Effector memory CD8-positive, alpha-beta T cell (primary cell): Measurements from ENCODE around the gene ABTB2.

Experiments
- ATAC-seq: fragments of 150-1000 bp; cut with Tn5 transposase; replicated peaks from 2 replicates; pipeline ENCODE4 v1.10.0; 2021; ENCODE audit warnings: mild to moderate bottlenecking, moderate library complexity
- DNase-seq, 3 experiments: peaks; one replicate each; pipeline ENCODE4 v3.0.0; 2021
- H3K27ac Mint-ChIP-seq, 2 donors: one replicate each; pipeline ENCODE4 v1.8.0; 2022; ENCODE audit warnings: mild to moderate bottlenecking in 2 of 2, mixed read lengths in 2 of 2, moderate library complexity in 2 of 2
- H3K27me3 Mint-ChIP-seq, 2 donors: one replicate each; pipeline ENCODE4 v1.8.0; 2022; ENCODE audit warnings: mixed read lengths in 2 of 2
- H3K36me3 Mint-ChIP-seq: one replicate; pipeline ENCODE4 v1.8.0; 2022; ENCODE audit warnings: mild to moderate bottlenecking, moderate library complexity, mixed read lengths; ENCODE audit not compliant: insufficient read depth
- H3K4me1 Mint-ChIP-seq, 2 donors: one replicate each; pipeline ENCODE4 v1.8.0; 2022; ENCODE audit warnings: low read depth in 2 of 2, mixed read lengths in 2 of 2
- H3K4me3 Mint-ChIP-seq, 2 donors: one replicate each; pipeline ENCODE4 v1.8.0; 2022; ENCODE audit warnings: mild to moderate bottlenecking in 2 of 2, mixed read lengths in 2 of 2, moderate library complexity in 2 of 2
- H3K9me3 Mint-ChIP-seq, 2 donors: one replicate each; pipeline ENCODE4 v1.8.0; 2022; ENCODE audit warnings: mixed read lengths in 2 of 2

The ABTB2 gene

GRCh38 chr11:34315394-34315793 lies 42.4 kb downstream of the ABTB2 start:
- H3K9me3 Mint-ChIP-seq: no peaks in the 10 kb centered on the region
- no peak overlapping the region for H3K4me3 Mint-ChIP-seq
- H3K4me1 Mint-ChIP-seq: no peaks in the 10 kb centered on the region
- H3K27ac Mint-ChIP-seq: no peak overlapping the region
- peaks cover 9% of the 10 kb centered on the region for H3K36me3 Mint-ChIP-seq
- no peak for DNase-seq
- ATAC-seq: no peak
- peaks cover 8 to 24% of the 10 kb centered on the region in 2 donors for H3K27me3 Mint-ChIP-seq

DNA sequence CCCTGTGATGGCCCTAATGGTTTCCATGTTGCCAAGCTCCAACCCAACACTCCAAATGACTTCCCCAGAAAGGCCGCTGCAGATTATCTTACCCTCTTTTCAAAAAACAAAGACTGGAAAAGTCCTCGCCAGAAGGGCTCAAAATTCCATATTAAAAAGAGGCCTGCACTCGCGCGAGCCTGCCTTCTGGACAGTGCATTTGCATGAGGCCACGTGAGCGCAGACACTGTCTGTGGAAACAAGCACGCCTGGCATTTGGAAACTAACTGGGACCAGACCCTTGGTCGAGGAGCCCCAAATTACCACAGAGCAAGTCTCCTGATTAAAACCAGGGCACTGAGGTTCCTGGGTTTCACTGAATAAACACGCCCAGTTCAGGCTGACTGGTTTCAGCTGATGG lies 42.9 kb downstream of the ABTB2 start:
- Mint-ChIP-seq H3K27me3 (peaks cover 10 to 29% of the 10 kb centered on the region in 2 donors), H3K4me3 (no peak overlapping the region)
- ATAC-seq: no peak

DNA sequence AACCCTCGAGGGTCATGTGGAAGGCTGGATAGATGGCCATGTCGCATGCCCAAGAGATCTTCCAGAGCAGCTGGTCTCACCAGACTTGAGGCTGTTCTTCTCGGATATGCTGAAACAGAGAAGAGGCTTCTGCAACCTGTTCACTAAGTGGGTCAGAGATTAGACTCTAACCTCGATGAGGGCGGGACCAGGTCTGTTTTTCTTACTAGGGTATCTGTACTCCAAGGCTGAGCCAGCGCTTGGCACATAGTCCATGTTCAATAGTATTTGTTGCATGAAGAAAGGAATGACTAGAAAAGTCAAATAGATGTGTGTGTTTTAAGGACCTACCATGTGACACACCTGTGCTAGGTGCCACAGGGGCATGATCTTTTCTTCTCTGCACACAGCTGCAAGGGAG lies 43.6 kb downstream of the ABTB2 start:
- H3K9me3 Mint-ChIP-seq: no peaks in the 10 kb centered on the region
- H3K36me3 Mint-ChIP-seq: peaks cover 9% of the 10 kb centered on the region
- DNase-seq (no peak), ATAC-seq (no peak)
- H3K4me1 Mint-ChIP-seq: no peaks in the 10 kb centered on the region
- peaks cover 10 to 31% of the 10 kb centered on the region in 2 donors for H3K27me3 Mint-ChIP-seq
- no peak overlapping the region for H3K27ac Mint-ChIP-seq
- H3K4me3 Mint-ChIP-seq: no peak overlapping the region

More for the DNA sequence above, 42.9 kb downstream of the ABTB2 start:
- Mint-ChIP-seq H3K9me3 (no peaks in the 10 kb centered on the region), H3K36me3 (peaks cover 9% of the 10 kb centered on the region), H3K4me1 (no peaks in the 10 kb centered on the region), H3K27ac (no peak overlapping the region)
- DNase-seq: no peak

GRCh38 chr11:34313099-34313517 lies 44.7 kb downstream of the ABTB2 start:
- Mint-ChIP-seq H3K36me3 (peaks cover 6% of the 10 kb centered on the region), H3K9me3 (no peaks in the 10 kb centered on the region), H3K4me1 (no peaks in the 10 kb centered on the region), H3K27ac (no peak overlapping the region), H3K4me3 (no peak overlapping the region), H3K27me3 (peaks cover 10 to 28% of the 10 kb centered on the region in 2 donors)
- DNase-seq (no peak), ATAC-seq (peak; percentile 41)

GRCh38 chr11:34311126-34311525 lies 46.7 kb downstream of the ABTB2 start:
- Mint-ChIP-seq H3K36me3 (peaks cover 3% of the 10 kb centered on the region), H3K4me1 (no peaks in the 10 kb centered on the region), H3K27me3 (peaks cover 10 to 34% of the 10 kb centered on the region in 2 donors), H3K27ac (no peak overlapping the region), H3K9me3 (no peaks in the 10 kb centered on the region), H3K4me3 (no peak overlapping the region)
- no peak for DNase-seq
- no peak for ATAC-seq

GRCh38 chr11:34309965-34310364 lies 47.8 kb downstream of the ABTB2 start:
- H3K4me1 Mint-ChIP-seq: no peaks in the 10 kb centered on the region
- no peak overlapping the region for H3K27ac Mint-ChIP-seq
- DNase-seq: no peak
- H3K27me3 Mint-ChIP-seq: peaks cover 10 to 34% of the 10 kb centered on the region in 2 donors
- no peaks in the 10 kb centered on the region for H3K9me3 Mint-ChIP-seq
- no peak overlapping the region for H3K4me3 Mint-ChIP-seq
- ATAC-seq: no peak
- H3K36me3 Mint-ChIP-seq: no peaks in the 10 kb centered on the region

DNA sequence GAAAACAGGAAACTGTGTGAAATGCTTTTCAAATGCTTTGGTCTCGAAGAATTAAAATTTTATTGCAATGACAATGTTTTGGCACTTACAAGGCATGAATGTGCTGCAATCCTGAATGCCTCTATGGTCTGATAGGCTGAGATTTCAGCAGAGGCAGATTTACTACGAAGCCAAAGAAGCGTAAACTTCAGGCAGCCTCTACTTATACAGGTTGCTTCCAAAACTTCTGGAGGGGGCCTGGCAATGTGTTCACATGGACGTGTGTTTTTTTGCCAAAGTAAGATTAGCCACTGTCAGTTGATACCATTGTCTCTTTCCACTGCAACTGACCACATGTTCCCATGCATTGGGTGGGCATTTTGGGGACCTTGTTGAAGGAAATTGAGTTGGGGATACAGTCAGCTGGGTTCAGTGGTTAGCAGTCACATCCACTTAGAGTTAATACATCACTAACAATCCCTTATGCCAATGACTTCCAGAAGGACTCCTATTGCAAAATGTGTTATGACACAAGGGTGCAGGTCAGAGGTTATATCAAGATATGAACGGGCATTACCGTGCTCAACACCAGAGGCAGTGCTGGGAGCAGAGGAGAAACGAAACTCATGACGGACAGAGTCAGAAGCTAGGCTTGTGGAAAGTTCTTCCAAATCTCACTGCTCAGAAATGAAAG lies 48.8 kb downstream of the ABTB2 start:
- Mint-ChIP-seq H3K4me1 (no peaks in the 10 kb centered on the region), H3K4me3 (no peak overlapping the region), H3K27ac (no peak overlapping the region), H3K36me3 (no peaks in the 10 kb centered on the region), H3K9me3 (no peaks in the 10 kb centered on the region), H3K27me3 (peaks cover 10 to 33% of the 10 kb centered on the region in 2 donors)
- no peak for ATAC-seq
- no peak for DNase-seq

- Mint-ChIP-seq H3K27me3 (peaks cover 10 to 26% of the 10 kb centered on the region in 2 donors), H3K4me1 (no peaks in the 10 kb centered on the region), H3K4me3 (no peak overlapping the region), H3K9me3 (no peaks in the 10 kb centered on the region), H3K27ac (no peak overlapping the region), H3K36me3 (no peaks in the 10 kb centered on the region)
- DNase-seq (no peak), ATAC-seq (no peak)
These were observed 49.5 kb downstream of the ABTB2 start for GRCh38 chr11:34308049-34308912.

DNA sequence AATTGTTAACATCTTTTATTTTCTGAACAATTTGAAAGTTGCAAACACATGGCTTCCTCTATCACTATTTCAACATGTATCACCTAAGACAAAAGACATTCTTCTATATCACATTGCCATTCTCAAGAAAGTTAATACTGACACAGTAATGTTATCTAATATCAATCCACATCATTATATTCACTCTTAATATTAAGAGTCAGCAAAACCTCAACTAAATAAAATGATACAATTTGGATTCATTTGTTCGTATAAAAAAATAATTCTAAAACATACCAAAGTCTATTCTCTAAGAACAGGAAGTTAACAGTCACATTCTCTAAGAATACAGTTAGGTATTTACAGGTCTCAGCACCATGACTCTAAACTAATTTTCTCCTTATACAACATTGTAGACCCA lies 52.0 kb downstream of the ABTB2 start:
- Mint-ChIP-seq H3K9me3 (no peaks in the 10 kb centered on the region), H3K4me3 (no peak overlapping the region), H3K4me1 (no peaks in the 10 kb centered on the region), H3K36me3 (no peaks in the 10 kb centered on the region), H3K27me3 (peaks cover 6 to 20% of the 10 kb centered on the region in 2 donors), H3K27ac (no peak overlapping the region)
- no peak for DNase-seq
- ATAC-seq: no peak

DNA sequence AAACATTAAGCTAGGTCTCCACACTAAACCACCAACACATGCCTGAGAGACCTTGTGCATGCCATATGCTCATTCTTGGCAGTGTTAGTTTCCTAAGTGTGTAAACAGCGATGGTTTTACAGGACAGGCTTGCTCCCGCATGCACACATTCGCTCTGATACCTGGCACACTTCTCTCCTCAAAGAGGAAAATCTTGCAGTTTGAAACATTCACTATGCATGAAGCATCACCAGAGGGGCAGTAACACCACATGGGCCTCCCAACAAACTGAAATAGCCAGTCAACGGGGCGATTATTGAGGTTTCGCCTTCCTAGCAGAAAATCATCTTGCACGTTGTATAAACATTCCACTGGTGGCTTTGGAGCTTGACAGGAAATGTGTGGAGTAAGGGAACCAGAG lies 52.6 kb downstream of the ABTB2 start:
- no peak for DNase-seq
- Mint-ChIP-seq H3K4me1 (no peaks in the 10 kb centered on the region), H3K27me3 (peaks cover 0 to 14% of the 10 kb centered on the region in 2 donors), H3K36me3 (no peaks in the 10 kb centered on the region), H3K4me3 (no peak overlapping the region), H3K27ac (no peak overlapping the region), H3K9me3 (no peaks in the 10 kb centered on the region)
- ATAC-seq: no peak

GRCh38 chr11:34303028-34303570 lies 54.7 kb downstream of the ABTB2 start:
- Mint-ChIP-seq H3K27ac (no peak overlapping the region), H3K4me3 (no peak overlapping the region), H3K27me3 (peaks cover 0 to 9% of the 10 kb centered on the region in 2 donors), H3K4me1 (no peaks in the 10 kb centered on the region), H3K9me3 (no peaks in the 10 kb centered on the region), H3K36me3 (no peaks in the 10 kb centered on the region)
- ATAC-seq: no peak
- no peak for DNase-seq

DNA sequence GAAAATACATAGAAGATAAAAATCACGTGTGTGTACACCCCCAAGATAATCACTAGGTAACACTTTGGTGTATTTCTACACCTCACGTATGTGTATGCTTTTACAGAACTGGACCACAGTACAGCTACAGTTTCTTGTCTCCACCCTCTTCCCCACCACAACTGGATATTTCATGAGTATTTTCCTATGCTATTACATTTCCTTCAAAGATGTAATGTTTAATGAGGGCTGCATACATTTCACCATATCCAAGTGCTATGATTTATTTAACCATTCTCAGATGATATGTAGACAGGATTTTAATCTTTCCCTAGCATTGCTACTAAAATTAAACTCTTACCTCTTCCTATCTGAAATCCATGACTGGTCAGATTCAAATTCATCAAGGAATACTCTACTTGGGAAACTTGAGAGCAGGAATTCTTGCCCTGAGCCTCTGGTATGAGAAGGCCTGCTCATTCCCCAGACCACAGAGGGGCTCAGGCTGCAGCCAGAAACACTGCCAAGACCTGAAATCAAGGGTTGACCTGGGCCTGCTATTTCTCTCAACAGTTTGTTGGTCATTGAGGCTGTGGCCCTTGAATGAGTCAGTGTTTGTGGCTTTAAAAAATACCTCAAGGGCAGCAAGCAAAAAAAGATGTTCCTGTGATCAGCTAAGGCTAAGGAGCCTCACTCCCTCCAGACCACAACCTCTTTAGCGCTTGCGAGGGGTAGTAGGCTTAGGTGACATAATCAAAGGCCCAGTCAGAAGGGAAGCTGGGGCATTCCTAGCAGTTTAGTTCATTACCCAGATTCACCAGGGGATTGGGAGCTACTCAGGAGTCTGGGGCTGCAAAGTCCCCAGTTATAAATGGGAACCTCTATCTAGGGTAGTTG lies 55.5 kb downstream of the ABTB2 start:
- DNase-seq (no peak), ATAC-seq (no peak)
- Mint-ChIP-seq H3K27ac (no peak overlapping the region), H3K27me3 (peaks cover 0 to 4% of the 10 kb centered on the region in 2 donors), H3K36me3 (no peaks in the 10 kb centered on the region), H3K9me3 (no peaks in the 10 kb centered on the region), H3K4me3 (no peak overlapping the region), H3K4me1 (no peaks in the 10 kb centered on the region)

DNA sequence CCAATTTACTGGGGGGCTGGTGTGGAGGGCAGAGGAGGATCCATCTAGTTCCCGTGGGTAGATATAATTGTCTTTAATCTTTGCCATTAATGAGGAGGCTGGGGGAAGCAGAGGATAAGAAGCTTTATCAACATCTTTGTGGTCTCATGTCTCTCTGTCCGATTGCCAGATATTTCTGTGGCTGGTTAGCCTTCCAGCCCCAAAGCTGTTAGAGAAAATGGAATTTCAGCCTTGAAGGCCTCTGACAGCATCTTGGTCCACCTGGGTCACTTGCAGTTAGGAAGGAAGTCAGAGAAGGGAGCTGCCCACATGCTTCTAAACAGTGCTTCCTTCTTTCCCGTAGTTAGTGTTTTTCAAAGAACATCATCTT lies 56.9 kb downstream of the ABTB2 start:
- H3K4me3 Mint-ChIP-seq: no peak overlapping the region
- no peaks in the 10 kb centered on the region for H3K9me3 Mint-ChIP-seq
- H3K27ac Mint-ChIP-seq: no peak overlapping the region
- no peaks in the 10 kb centered on the region for H3K36me3 Mint-ChIP-seq
- DNase-seq (no peak), ATAC-seq (no peak)
- no peaks in the 10 kb centered on the region for H3K4me1 Mint-ChIP-seq
- no peaks in the 10 kb centered on the region for H3K27me3 Mint-ChIP-seq
